ENCODE data around the gene KRTAP4-12. TPM values are rescaled to one million over a fixed set of nuclear protein-coding genes. Genes with fewer than 3 reads are reported as not detected.
"Not testable (repeated sequence)": the region's sequence is repeated elsewhere in the genome, so short reads cannot be mapped to it uniquely, and the experiment has no call there.

KRTAP4-12 gene
- total and polyA plus RNA-seq, 11 donors: not detected

- WGBS, 4 donors: 66 to 74% (median 69%) methylated on average over 2 of the region's 2 CpGs
- no peaks in the 10 kb centered on the region for H3K36me3 ChIP-seq
- DNase-seq (no peak), ATAC-seq (no peak)
- H3K4me3 ChIP-seq: no peak overlapping the region
- TF ChIP-seq CTCF (IDR thresholded peaks at IDR 0.05) (no peak), POLR2A (IDR thresholded peaks at IDR 0.05) (no peak)
- no peaks in the 10 kb centered on the region for H3K4me1 ChIP-seq
- intact Hi-C loops (cut with DNase I): no loop called here
- peaks cover 0 to 14% (median 0%) of the 10 kb centered on the region in 9 donors for H3K27me3 ChIP-seq
- no peak overlapping the region for H3K27ac ChIP-seq
- H3K9me3 ChIP-seq: no peaks in the 10 kb centered on the region
Observed at GRCh38 chr17:41111151-41111885, 12.7 kb downstream of the KRTAP4-12 start.

GRCh38 chr17:41108728-41109386 is 15.1 kb downstream of the KRTAP4-12 start:
- peaks cover 0 to 19% (median 0%) of the 10 kb centered on the region in 9 donors for H3K27me3 ChIP-seq
- H3K9me3 ChIP-seq; H3K36me3 ChIP-seq; DNase-seq; H3K4me3 ChIP-seq; ATAC-seq; H3K27ac ChIP-seq; intact Hi-C loops (cut with DNase I); H3K4me1 ChIP-seq: not testable (repeated sequence)
- 0 to 37% (median 16%) methylated on average over 1 of the region's 1 CpG for WGBS, 4 donors

DNA sequence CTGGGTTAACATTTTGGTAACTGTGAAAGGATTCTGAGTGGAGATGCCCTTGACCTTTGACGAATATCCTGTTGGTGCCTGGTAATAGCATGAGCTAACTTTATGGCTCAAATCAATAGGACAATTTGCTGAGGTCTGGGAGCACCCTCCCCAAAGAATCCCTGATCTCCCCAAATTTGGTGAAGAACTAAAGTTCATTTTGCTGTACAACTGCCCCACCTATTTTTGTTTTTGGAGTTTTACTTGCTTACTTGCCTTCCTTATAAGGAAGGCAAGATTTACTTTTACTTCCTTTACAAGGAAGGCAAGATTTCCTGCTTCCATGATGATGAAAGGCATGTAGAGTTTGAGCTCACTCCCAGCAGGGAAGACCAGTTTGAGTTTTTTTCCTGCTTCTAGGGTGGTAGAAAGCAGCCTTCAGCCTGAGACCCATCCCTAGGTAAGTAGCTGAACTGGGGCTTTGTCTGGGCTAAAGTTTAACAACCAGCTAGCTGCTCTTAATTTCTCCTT is 16.0 kb downstream of the KRTAP4-12 start:
- Histone ChIP-seq H3K27ac (no peak overlapping the region), H3K9me3 (no peaks in the 10 kb centered on the region), H3K27me3 (peaks cover 0 to 19% (median 0%) of the 10 kb centered on the region in 9 donors), H3K4me1 (no peaks in the 10 kb centered on the region), H3K36me3 (no peaks in the 10 kb centered on the region), H3K4me3 (no peak overlapping the region)
- ATAC-seq (no peak), DNase-seq (no peak)
- intact Hi-C loops (cut with DNase I): no loop called here
- no peak for TF ChIP-seq CTCF (IDR thresholded peaks at IDR 0.05)
- TF ChIP-seq POLR2A (IDR thresholded peaks at IDR 0.05): no peak
- 60 to 73% (median 64%) methylated on average over 1 of the region's 1 CpG for WGBS, 4 donors

- H3K9me3 ChIP-seq; H3K4me1 ChIP-seq; H3K27ac ChIP-seq; DNase-seq; intact Hi-C loops (cut with DNase I); H3K36me3 ChIP-seq; H3K4me3 ChIP-seq; ATAC-seq: not testable (repeated sequence)
- peaks cover 0 to 19% (median 0%) of the 10 kb centered on the region in 9 donors for H3K27me3 ChIP-seq
- WGBS, 4 donors: 63 to 74% (median 67%) methylated on average over 5 to 10 of the region's 10 CpGs
Observed at GRCh38 chr17:41105347-41105746, 18.6 kb downstream of the KRTAP4-12 start, which contains the start of gene KRTAP4-9. TSS of gene KRTAP4-9 (plus strand) at chr17:41105389. CDS start at chr17:41105389, 0 bp downstream.

- H3K27ac ChIP-seq; H3K4me3 ChIP-seq; intact Hi-C loops (cut with DNase I); H3K9me3 ChIP-seq; H3K36me3 ChIP-seq; H3K4me1 ChIP-seq; DNase-seq; ATAC-seq: not testable (repeated sequence)
- peaks cover 0 to 24% (median 3%) of the 10 kb centered on the region in 9 donors for H3K27me3 ChIP-seq
- WGBS, 4 donors: 73 to 80% (median 76%) methylated on average over 2 of the region's 2 CpGs
Observed at GRCh38 chr17:41104386-41105038, 19.5 kb downstream of the KRTAP4-12 start.

Data from heart left ventricle (tissue), 16 donors.